ENCODE measurements around the gene TSPAN18. TPM values are rescaled to one million over a fixed set of nuclear protein-coding genes. Genes with fewer than 3 reads are reported as not detected.

TSPAN18 gene
- total RNA-seq, 4 donors from 2014 or later = 2.6 to 28.9 (median 4.9) TPM

GRCh38 chr11:44711113-44711786 lies 15.5 kb upstream of the TSPAN18 start:
- in situ Hi-C loops (cut with MboI; ENCODE audit: low pct_ligation_motif_present in 1 of 4, low pct_unique_long_range_greater_than_20kb in 1 of 4, low sequenced_read_pairs in 3 of 4) (loop anchor here in 2 of 4 donors (10.0 to 25.0 kb wide), 2 partner anchors 76 to 201 kb away; no protein-coding TSS in a partner anchor), intact Hi-C loops (cut with DNase I; ENCODE audit: low total_unique reads) (no loop called here)
- WGBS, 2 donors (ENCODE audit: low coverage in 1 of 2) = 55 to 61% methylated on average over 4 to 6 of the region's 6 CpGs
- TF ChIP-seq POLR2A (IDR thresholded peaks at IDR 0.05) = no peak
- no peak for TF ChIP-seq EP300 (IDR thresholded peaks at IDR 0.05; ENCODE audit: low read depth)
- H3K9me3 ChIP-seq = no peaks in the 10 kb centered on the region
- H3K4me3 ChIP-seq = no peak overlapping the region
- H3K4me1 ChIP-seq = no peaks in the 10 kb centered on the region
- DNase-seq = no peak
- no peaks in the 10 kb centered on the region for H3K27me3 ChIP-seq
- no peaks in the 10 kb centered on the region for H3K36me3 ChIP-seq
- no peak overlapping the region for H3K27ac ChIP-seq

GRCh38 chr11:44711787-44712608 lies 14.8 kb upstream of the TSPAN18 start:
- Histone ChIP-seq H3K27ac (no peak overlapping the region), H3K4me1 (no peaks in the 10 kb centered on the region), H3K27me3 (no peaks in the 10 kb centered on the region), H3K4me3 (no peak overlapping the region), H3K36me3 (no peaks in the 10 kb centered on the region), H3K9me3 (no peaks in the 10 kb centered on the region)
- in situ Hi-C loops (cut with MboI; ENCODE audit: low pct_ligation_motif_present in 1 of 4, low pct_unique_long_range_greater_than_20kb in 1 of 4, low sequenced_read_pairs in 3 of 4) (loop anchor here in 2 of 4 donors (10.0 to 25.0 kb wide), 2 partner anchors 77 to 200 kb away; no protein-coding TSS in a partner anchor), intact Hi-C loops (cut with DNase I; ENCODE audit: low total_unique reads) (no loop called here)
- TF ChIP-seq EP300 (IDR thresholded peaks at IDR 0.05; ENCODE audit: low read depth) = no peak
- 70 to 77% methylated on average over 9 to 16 of the region's 16 CpGs for WGBS, 2 donors (ENCODE audit: low coverage in 1 of 2)
- no peak for DNase-seq

- intact Hi-C loops (cut with DNase I; ENCODE audit: low total_unique reads) = no loop called here
- TF ChIP-seq CTCF (IDR thresholded peaks at IDR 0.05) = no peak
- TF ChIP-seq POLR2A (IDR thresholded peaks at IDR 0.05) = no peak
- no peak for TF ChIP-seq POLR2AphosphoS5 (IDR thresholded peaks at IDR 0.05)
- TF ChIP-seq EP300 (IDR thresholded peaks at IDR 0.05; ENCODE audit: low read depth) = no peak
- no peak for DNase-seq
- Histone ChIP-seq H3K27me3 (no peaks in the 10 kb centered on the region), H3K27ac (no peak overlapping the region), H3K36me3 (no peaks in the 10 kb centered on the region), H3K4me3 (no peak overlapping the region), H3K9me3 (no peaks in the 10 kb centered on the region), H3K4me1 (no peaks in the 10 kb centered on the region)
- 96 to 100% methylated on average over 1 of the region's 1 CpG for WGBS, 2 donors (ENCODE audit: low coverage in 1 of 2)
- in situ Hi-C loops (cut with MboI; ENCODE audit: low pct_ligation_motif_present in 1 of 4, low pct_unique_long_range_greater_than_20kb in 1 of 4, low sequenced_read_pairs in 3 of 4) = loop anchor here in 2 of 4 donors (10.0 to 25.0 kb wide), 2 partner anchors 78 to 199 kb away; no protein-coding TSS in a partner anchor
Observed at GRCh38 chr11:44713022-44713421, 13.7 kb upstream of the TSPAN18 start.

- Histone ChIP-seq H3K36me3 (no peaks in the 10 kb centered on the region), H3K9me3 (no peaks in the 10 kb centered on the region), H3K4me3 (no peak overlapping the region), H3K4me1 (no peaks in the 10 kb centered on the region), H3K27ac (no peak overlapping the region), H3K27me3 (peaks cover 6% of the 10 kb centered on the region)
- no peak for DNase-seq
- 63 to 70% methylated on average over 2 to 6 of the region's 6 CpGs for WGBS, 2 donors (ENCODE audit: low coverage in 1 of 2)
- intact Hi-C loops (cut with DNase I; ENCODE audit: low total_unique reads) = no loop called here
- in situ Hi-C loops (cut with MboI; ENCODE audit: low pct_ligation_motif_present in 1 of 4, low pct_unique_long_range_greater_than_20kb in 1 of 4, low sequenced_read_pairs in 3 of 4) = loop anchor here in 2 of 4 donors (10.0 to 25.0 kb wide), 2 partner anchors 81 to 196 kb away; no protein-coding TSS in a partner anchor
- no peak for TF ChIP-seq POLR2A (IDR thresholded peaks at IDR 0.05)
- TF ChIP-seq CTCF (IDR thresholded peaks at IDR 0.05) = no peak
- TF ChIP-seq EP300 (IDR thresholded peaks at IDR 0.05; ENCODE audit: low read depth) = no peak
- TF ChIP-seq POLR2AphosphoS5 (IDR thresholded peaks at IDR 0.05) = no peak
Observed at GRCh38 chr11:44716256-44716655, 10.5 kb upstream of the TSPAN18 start.

- Histone ChIP-seq H3K4me3 (no peak overlapping the region), H3K36me3 (no peaks in the 10 kb centered on the region), H3K27me3 (peaks cover 6% of the 10 kb centered on the region), H3K9me3 (no peaks in the 10 kb centered on the region), H3K4me1 (no peaks in the 10 kb centered on the region), H3K27ac (no peak overlapping the region)
- intact Hi-C loops (cut with DNase I; ENCODE audit: low total_unique reads) = no loop called here
- no peak for DNase-seq
- in situ Hi-C loops (cut with MboI; ENCODE audit: low pct_ligation_motif_present in 1 of 4, low pct_unique_long_range_greater_than_20kb in 1 of 4, low sequenced_read_pairs in 3 of 4) = loop anchor here in 2 of 4 donors (10.0 to 25.0 kb wide), 2 partner anchors 83 to 194 kb away; no protein-coding TSS in a partner anchor
- TF ChIP-seq POLR2A (IDR thresholded peaks at IDR 0.05) = no peak
- TF ChIP-seq POLR2AphosphoS5 (IDR thresholded peaks at IDR 0.05) = no peak
- TF ChIP-seq EP300 (IDR thresholded peaks at IDR 0.05; ENCODE audit: low read depth) = no peak
- no peak for TF ChIP-seq CTCF (IDR thresholded peaks at IDR 0.05)
- 68 to 70% methylated on average over 2 to 5 of the region's 5 CpGs for WGBS, 2 donors (ENCODE audit: low coverage in 1 of 2)
Observed at GRCh38 chr11:44718057-44718456, 8.7 kb upstream of the TSPAN18 start.

Data from transverse colon (tissue), 4 donors.